Skeletal muscle tissue (tissue), 4 donors: ENCODE measurements around the gene MIER2. TPM values are rescaled to one million over a fixed set of nuclear protein-coding genes. Genes with fewer than 3 reads are reported as not detected.

ENCODE experiments used
- H3K27ac ChIP-seq: one replicate; pipeline ENCODE4 v1.7.0; 2013; ENCODE audit warnings: mild to moderate bottlenecking, low read depth, low read length, inconsistent platforms
- H3K27me3 ChIP-seq, 3 donors: one replicate each; pipeline ENCODE4 v1.7.0; 2013; ENCODE audit warnings: low read length in 3 of 3; ENCODE audit not compliant: control insufficient read depth in 3 of 3, insufficient read depth in 3 of 3
- H3K36me3 ChIP-seq, 3 donors: one replicate each; pipeline ENCODE4 v1.7.0; 2013; ENCODE audit warnings: low read length in 3 of 3; ENCODE audit not compliant: control insufficient read depth in 3 of 3, insufficient read depth in 3 of 3
- H3K4me1 ChIP-seq, 3 donors: one replicate each; pipeline ENCODE4 v1.7.0; 2013; ENCODE audit warnings: low read length in 3 of 3, mild to moderate bottlenecking in 3 of 3; ENCODE audit not compliant: control insufficient read depth in 3 of 3, insufficient read depth in 3 of 3
- H3K4me3 ChIP-seq, 3 donors: one replicate each; pipeline ENCODE4 v1.7.0; 2013; ENCODE audit warnings: low read length in 3 of 3
- H3K9ac ChIP-seq, 3 donors: one replicate each; pipeline ENCODE4 v1.7.0; 2013; ENCODE audit warnings: low read length in 3 of 3, mild to moderate bottlenecking in 3 of 3, moderate library complexity in 2 of 3, low read depth in 1 of 3
- H3K9me3 ChIP-seq, 3 donors: one replicate each; pipeline ENCODE4 v1.7.0; 2013; ENCODE audit warnings: low read length in 3 of 3; ENCODE audit not compliant: control insufficient read depth in 3 of 3
- total RNA-seq: library from RNA; depleted of rRNA; stranded (reverse); fragments of >200 nt; gene quantifications from one replicate; pipeline ENCODE4 v1.2.3, GENCODE V29; 2014
- donor health status: Osteomylitis.

The MIER2 gene
- total RNA-seq, 1 donor from 2014 or later, result 3.7 TPM

- H3K27ac ChIP-seq, result peak overlapping the region; percentile 36
- peaks cover 25 to 39% (median 29%) of the 10 kb centered on the region in 3 donors for H3K4me1 ChIP-seq
These were observed 1.1 kb downstream of the MIER2 start for GRCh38 chr19:343451-343931.

GRCh38 chr19:342801-343421 is 1.7 kb downstream of the MIER2 start:
- H3K4me3 ChIP-seq, result peak overlapping the region; percentile 64 to 70 (median 64)
- H3K36me3 ChIP-seq, result peaks cover 0 to 3% (median 2%) of the 10 kb centered on the region in 3 donors
- peaks cover 25 to 39% (median 29%) of the 10 kb centered on the region in 3 donors for H3K4me1 ChIP-seq
- H3K27ac ChIP-seq, result peak overlapping the region; percentile 36
- H3K9ac ChIP-seq, result peak overlapping the region; percentile 55 to 85 (median 65)
- no peaks in the 10 kb centered on the region for H3K9me3 ChIP-seq
- H3K27me3 ChIP-seq, result peaks cover 0 to under 1% (median under 1%) of the 10 kb centered on the region in 3 donors

More at GRCh38 chr19:343451-343931, 1.1 kb downstream of the MIER2 start:
- peak overlapping the region; percentile 64 to 70 (median 64) for H3K4me3 ChIP-seq
- H3K9me3 ChIP-seq, result no peaks in the 10 kb centered on the region
- peak overlapping the region; percentile 55 to 85 (median 65) for H3K9ac ChIP-seq
- peaks cover 4 to 6% (median 5%) of the 10 kb centered on the region in 3 donors for H3K27me3 ChIP-seq
- H3K36me3 ChIP-seq, result peaks cover 0 to 3% (median 2%) of the 10 kb centered on the region in 3 donors

GRCh38 chr19:342128-342455 is 2.5 kb downstream of the MIER2 start:
- Histone ChIP-seq H3K9me3 (no peaks in the 10 kb centered on the region), H3K27ac (peak overlapping the region; percentile 42), H3K4me3 (peak overlapping the region in 2 of 3 donors; percentile 5 to 45), H3K4me1 (peaks cover 25 to 39% (median 29%) of the 10 kb centered on the region in 3 donors), H3K9ac (peak overlapping the region in 1 of 3 donors; percentile 50), H3K36me3 (peaks cover 0 to 3% (median 2%) of the 10 kb centered on the region in 3 donors), H3K27me3 (no peaks in the 10 kb centered on the region)

- Histone ChIP-seq H3K27ac (peak overlapping the region; percentile 42), H3K27me3 (no peaks in the 10 kb centered on the region), H3K4me3 (peak overlapping the region in 2 of 3 donors; percentile 38 to 45), H3K9ac (peak overlapping the region in 2 of 3 donors; percentile 10 to 50), H3K4me1 (peaks cover 25 to 39% (median 29%) of the 10 kb centered on the region in 3 donors), H3K9me3 (no peaks in the 10 kb centered on the region), H3K36me3 (peaks cover 0 to 3% (median 2%) of the 10 kb centered on the region in 3 donors)
These were observed 3.0 kb downstream of the MIER2 start for GRCh38 chr19:341386-342127.

GRCh38 chr19:340620-341385 is 3.8 kb downstream of the MIER2 start:
- peaks cover 25 to 39% (median 29%) of the 10 kb centered on the region in 3 donors for H3K4me1 ChIP-seq
- H3K27ac ChIP-seq, result no peak overlapping the region
- no peaks in the 10 kb centered on the region for H3K9me3 ChIP-seq
- peak overlapping the region in 2 of 3 donors; percentile 10 to 33 for H3K9ac ChIP-seq
- H3K4me3 ChIP-seq, result peak overlapping the region in 2 of 3 donors; percentile 22 to 38
- no peaks in the 10 kb centered on the region for H3K27me3 ChIP-seq
- peaks cover 0 to 5% (median 3%) of the 10 kb centered on the region in 3 donors for H3K36me3 ChIP-seq

- H3K9me3 ChIP-seq, result no peaks in the 10 kb centered on the region
- no peak overlapping the region for H3K9ac ChIP-seq
- H3K27ac ChIP-seq, result no peak overlapping the region
- no peak overlapping the region for H3K4me3 ChIP-seq
- no peaks in the 10 kb centered on the region for H3K27me3 ChIP-seq
- H3K4me1 ChIP-seq, result peaks cover 25 to 35% (median 25%) of the 10 kb centered on the region in 3 donors
- peaks cover 8 to 10% (median 9%) of the 10 kb centered on the region in 3 donors for H3K36me3 ChIP-seq
These were observed 5.2 kb downstream of the MIER2 start for GRCh38 chr19:339262-339887.

GRCh38 chr19:338421-338820 is 6.2 kb downstream of the MIER2 start:
- H3K9me3 ChIP-seq, result no peaks in the 10 kb centered on the region
- peaks cover 9 to 16% (median 12%) of the 10 kb centered on the region in 3 donors for H3K36me3 ChIP-seq
- H3K9ac ChIP-seq, result no peak overlapping the region
- peaks cover 22 to 30% (median 23%) of the 10 kb centered on the region in 3 donors for H3K4me1 ChIP-seq
- H3K27ac ChIP-seq, result no peak overlapping the region
- H3K4me3 ChIP-seq, result no peak overlapping the region
- no peaks in the 10 kb centered on the region for H3K27me3 ChIP-seq

GRCh38 chr19:336067-336614 is 8.5 kb downstream of the MIER2 start:
- Histone ChIP-seq H3K27me3 (no peaks in the 10 kb centered on the region), H3K36me3 (peaks cover 9 to 19% (median 16%) of the 10 kb centered on the region in 3 donors), H3K4me1 (peaks cover under 1 to 7% (median 6%) of the 10 kb centered on the region in 3 donors), H3K9me3 (no peaks in the 10 kb centered on the region), H3K27ac (no peak overlapping the region), H3K4me3 (no peak overlapping the region), H3K9ac (no peak overlapping the region)

GRCh38 chr19:335486-336066 is 9.0 kb downstream of the MIER2 start:
- Histone ChIP-seq H3K27ac (no peak overlapping the region), H3K4me3 (no peak overlapping the region), H3K9me3 (no peaks in the 10 kb centered on the region), H3K4me1 (peaks cover 0 to 2% (median 2%) of the 10 kb centered on the region in 3 donors), H3K9ac (no peak overlapping the region), H3K36me3 (peaks cover 13 to 25% (median 21%) of the 10 kb centered on the region in 3 donors), H3K27me3 (no peaks in the 10 kb centered on the region)
